Right cardiac atrium (tissue), 5 donors: ENCODE measurements around the gene ERC2. TPM values are rescaled to one million over a fixed set of nuclear protein-coding genes. Genes with fewer than 3 reads are reported as not detected.

Source experiments
- ATAC-seq, 2 donors: fragments of 200-7000 bp; cut with Tn5 transposase; one replicate each; pipeline versions ENCODE4 v1.8.0 to v1.9.1; 2020; ENCODE audit warnings: moderate library complexity in 2 of 2, mild to moderate bottlenecking in 1 of 2
- DNase-seq, 3 donors: peaks; one replicate each; pipeline ENCODE4 v3.0.0-alpha.2; 2020
- H3K27ac ChIP-seq: one replicate; pipeline ENCODE4 v1.5.1; 2013; ENCODE audit warnings: mild to moderate bottlenecking, low read length, control low read depth, moderate library complexity
- H3K27me3 ChIP-seq: one replicate; pipeline ENCODE4 v1.6.1; 2013; ENCODE audit not compliant: control insufficient read depth, insufficient read depth
- H3K4me1 ChIP-seq: one replicate; pipeline ENCODE4 v1.6.1; 2013; ENCODE audit warnings: low read length; ENCODE audit not compliant: control insufficient read depth, insufficient read depth
- H3K4me3 ChIP-seq: one replicate; pipeline ENCODE4 v1.5.1; 2013; ENCODE audit warnings: low read length, control low read depth
- H3K9me3 ChIP-seq: one replicate; pipeline ENCODE4 v1.6.1; 2013; ENCODE audit warnings: low read length; ENCODE audit not compliant: control insufficient read depth
- WGBS: extraction: QIAGEN DNeasy Blood & Tissue Kit; methylation state at CpG from one replicate; pipeline ENCODE4 v1.1.7; 2013; 5-methylcytosine and 5-hydroxymethylcytosine counted together
- intact Hi-C, 4 donors: fragments of 100-400 bp; cut with DNase I; formaldehyde crosslinking; loops; one replicate each; pipeline versions ENCODE4 v1.11.0 to v1.14.0; 2022 to 2023
- polyA plus RNA-seq: library from polyadenylated mRNA; stranded (reverse); fragments of 200-250 nt; gene quantifications from one replicate; pipeline ENCODE4 v1.2.3, GENCODE V29; 2013
- total RNA-seq, 4 donors: library from RNA; stranded (reverse); fragmentation: NEBNext Ultra II Directional; extraction: Animal tissue kit (Norgen Biotek cat#: 25700); gene quantifications; one replicate each; pipeline ENCODE4 v1.2.1, GENCODE V29; 2021
- donor health status: healthy with polysubstance abuse.
- donor health status: DM: no; HTN: yes; CAD: no.
- donor health status: DM: no; HTN: no; CAD: no.
- donor health status: DM: no; HTN: yes; CAD: no; lungs with severe emphysema.
- donor health status: DM: yes; HTN: yes; CAD: no.

Gene ERC2
- total and polyA plus RNA-seq, 5 donors = 1.5 to 9.2 (median 3.8) TPM

- intact Hi-C loops = no loop called here
- Histone ChIP-seq H3K4me1 (no peaks in the 10 kb centered on the region), H3K4me3 (no peak overlapping the region), H3K27me3 (no peaks in the 10 kb centered on the region), H3K27ac (no peak overlapping the region), H3K9me3 (no peaks in the 10 kb centered on the region)
- no peak for ATAC-seq
- DNase-seq = no peak
- 65% methylated on average over 3 of the region's 3 CpGs for WGBS
Observed at GRCh38 chr3:55583475-55583874, 884.8 kb downstream of the ERC2 start.

GRCh38 chr3:55579496-55579895 lies 888.8 kb downstream of the ERC2 start:
- no peak overlapping the region for H3K4me3 ChIP-seq
- intact Hi-C loops = loop anchor here in 1 of 4 donors (10.0 kb wide), 1 partner anchor 125 kb away; no protein-coding TSS in a partner anchor
- WGBS = 69% methylated on average over 8 of the region's 8 CpGs
- no peaks in the 10 kb centered on the region for H3K27me3 ChIP-seq
- no peaks in the 10 kb centered on the region for H3K9me3 ChIP-seq
- H3K27ac ChIP-seq = no peak overlapping the region
- ATAC-seq = no peak
- DNase-seq = no peak
- H3K4me1 ChIP-seq = no peaks in the 10 kb centered on the region

- 54% methylated on average over 17 of the region's 17 CpGs for WGBS
- intact Hi-C loops = loop anchor here in 1 of 4 donors (10.0 kb wide), 1 partner anchor 128 kb away; no protein-coding TSS in a partner anchor
- ATAC-seq (no peak), DNase-seq (no peak)
- Histone ChIP-seq H3K4me3 (no peak overlapping the region), H3K9me3 (no peaks in the 10 kb centered on the region), H3K4me1 (peaks cover 4% of the 10 kb centered on the region), H3K27ac (no peak overlapping the region), H3K27me3 (no peaks in the 10 kb centered on the region)
Observed at GRCh38 chr3:55576621-55577388, 891.5 kb downstream of the ERC2 start.

- intact Hi-C loops = loop anchor here in 1 of 4 donors (10.0 kb wide), 1 partner anchor 130 kb away; no protein-coding TSS in a partner anchor
- 92% methylated on average over 3 of the region's 3 CpGs for WGBS
- Histone ChIP-seq H3K27ac (no peak overlapping the region), H3K4me3 (no peak overlapping the region), H3K9me3 (no peaks in the 10 kb centered on the region), H3K4me1 (peaks cover 4% of the 10 kb centered on the region), H3K27me3 (no peaks in the 10 kb centered on the region)
- DNase-seq = no peak
- no peak for ATAC-seq
Observed at GRCh38 chr3:55574671-55575070, 893.6 kb downstream of the ERC2 start.

GRCh38 chr3:55572816-55573215 lies 895.5 kb downstream of the ERC2 start:
- WGBS = 93% methylated on average over 2 of the region's 2 CpGs

GRCh38 chr3:55571913-55572312 lies 896.4 kb downstream of the ERC2 start:
- H3K27ac ChIP-seq = no peak overlapping the region
- DNase-seq (peak; percentile 68 to 88 (median 88)), ATAC-seq (peak; percentile 91 to 92)
- H3K4me1 ChIP-seq = peaks cover 4% of the 10 kb centered on the region
- intact Hi-C loops = loop anchor here in 1 of 4 donors (10.0 kb wide), 1 partner anchor 133 kb away; no protein-coding TSS in a partner anchor
- H3K9me3 ChIP-seq = no peaks in the 10 kb centered on the region
- no peak overlapping the region for H3K4me3 ChIP-seq
- 14% methylated on average over 10 of the region's 10 CpGs for WGBS
- H3K27me3 ChIP-seq = no peaks in the 10 kb centered on the region

More at GRCh38 chr3:55572816-55573215, 895.5 kb downstream of the ERC2 start:
- intact Hi-C loops = loop anchor here in 1 of 4 donors (10.0 kb wide), 1 partner anchor 132 kb away; no protein-coding TSS in a partner anchor
- no peak for DNase-seq
- no peaks in the 10 kb centered on the region for H3K27me3 ChIP-seq
- no peak for ATAC-seq
- H3K4me1 ChIP-seq = peaks cover 4% of the 10 kb centered on the region
- H3K9me3 ChIP-seq = no peaks in the 10 kb centered on the region
- no peak overlapping the region for H3K4me3 ChIP-seq
- H3K27ac ChIP-seq = no peak overlapping the region

- no peaks in the 10 kb centered on the region for H3K27me3 ChIP-seq
- intact Hi-C loops = loop anchor here in 1 of 4 donors (10.0 kb wide), 1 partner anchor 133 kb away; no protein-coding TSS in a partner anchor
- 58% methylated on average over 3 of the region's 3 CpGs for WGBS
- no peak overlapping the region for H3K27ac ChIP-seq
- DNase-seq (no peak), ATAC-seq (no peak)
- H3K4me3 ChIP-seq = no peak overlapping the region
- H3K4me1 ChIP-seq = peaks cover 4% of the 10 kb centered on the region
- no peaks in the 10 kb centered on the region for H3K9me3 ChIP-seq
Observed at GRCh38 chr3:55571216-55571813, 897.0 kb downstream of the ERC2 start.

GRCh38 chr3:55570271-55570711 lies 898.0 kb downstream of the ERC2 start:
- WGBS = 66% methylated on average over 9 of the region's 9 CpGs
- intact Hi-C loops = loop anchor here in 1 of 4 donors (10.0 kb wide), 1 partner anchor 135 kb away; no protein-coding TSS in a partner anchor
- no peak overlapping the region for H3K4me3 ChIP-seq
- H3K27me3 ChIP-seq = no peaks in the 10 kb centered on the region
- ATAC-seq (no peak), DNase-seq (no peak)
- no peaks in the 10 kb centered on the region for H3K9me3 ChIP-seq
- H3K4me1 ChIP-seq = peaks cover 4% of the 10 kb centered on the region
- no peak overlapping the region for H3K27ac ChIP-seq

- no peak overlapping the region for H3K4me3 ChIP-seq
- no peaks in the 10 kb centered on the region for H3K27me3 ChIP-seq
- H3K27ac ChIP-seq = no peak overlapping the region
- peaks cover 4% of the 10 kb centered on the region for H3K4me1 ChIP-seq
- 55% methylated on average over 10 of the region's 10 CpGs for WGBS
- no peaks in the 10 kb centered on the region for H3K9me3 ChIP-seq
- no peak for DNase-seq
- no peak for ATAC-seq
- intact Hi-C loops = no loop called here
Observed at GRCh38 chr3:55569033-55569599, 899.2 kb downstream of the ERC2 start.

- DNase-seq = no peak
- Histone ChIP-seq H3K27ac (no peak overlapping the region), H3K4me3 (no peak overlapping the region), H3K27me3 (no peaks in the 10 kb centered on the region), H3K4me1 (no peaks in the 10 kb centered on the region), H3K9me3 (no peaks in the 10 kb centered on the region)
- ATAC-seq = no peak
- WGBS = 67% methylated on average over 3 of the region's 3 CpGs
- intact Hi-C loops = no loop called here
Observed at GRCh38 chr3:55567615-55568014, 900.7 kb downstream of the ERC2 start.

- WGBS = 96% methylated on average over 1 of the region's 1 CpG
- Histone ChIP-seq H3K4me1 (no peaks in the 10 kb centered on the region), H3K4me3 (no peak overlapping the region), H3K9me3 (no peaks in the 10 kb centered on the region), H3K27ac (no peak overlapping the region), H3K27me3 (no peaks in the 10 kb centered on the region)
- DNase-seq (no peak), ATAC-seq (no peak)
- intact Hi-C loops = no loop called here
Observed at GRCh38 chr3:55567121-55567520, 901.1 kb downstream of the ERC2 start.
